DND-41 (cell line): Measurements from ENCODE around the gene RBM19.

Experiments used
- EZH2 ChIP-seq: IDR thresholded peaks from 3 replicates; pipeline ENCODE4 v1.6.1; 2012; ENCODE audit warnings: borderline replicate concordance, low read depth, mild to moderate bottlenecking, moderate library complexity, low read length, inconsistent platforms; ENCODE audit not compliant: severe bottlenecking
- TF ChIP-seq, protein P1 (sequence below): IDR thresholded peaks from 2 replicates; pipeline ENCODE4 v1.5.1; 2012; ENCODE audit warnings: borderline replicate concordance, low read length, moderate library complexity, mild to moderate bottlenecking; ENCODE audit not compliant: poor library complexity, severe bottlenecking; ENCODE audit errors: extremely low read depth

DNA sequence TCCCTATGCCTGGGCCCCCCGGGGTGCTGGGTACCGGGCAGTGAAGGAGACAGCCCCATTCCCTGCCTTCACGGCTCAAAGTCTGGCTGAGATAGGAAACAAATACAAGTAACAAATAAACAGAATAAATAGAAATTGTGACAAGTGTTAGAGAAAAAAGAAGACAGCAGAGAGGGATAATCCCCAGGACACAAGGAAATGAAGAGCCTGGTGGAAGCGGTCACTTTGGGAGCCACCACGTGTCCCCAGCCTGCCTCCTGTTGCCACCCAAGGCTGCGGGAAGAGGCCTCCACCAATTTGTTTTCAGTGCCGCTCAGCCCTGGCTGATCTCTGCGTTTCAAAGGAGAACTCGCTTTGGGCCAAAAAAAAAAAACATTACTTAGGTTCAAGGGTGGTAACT is 31.2 kb downstream of the RBM19 start:
- TF ChIP-seq, protein P1, sequence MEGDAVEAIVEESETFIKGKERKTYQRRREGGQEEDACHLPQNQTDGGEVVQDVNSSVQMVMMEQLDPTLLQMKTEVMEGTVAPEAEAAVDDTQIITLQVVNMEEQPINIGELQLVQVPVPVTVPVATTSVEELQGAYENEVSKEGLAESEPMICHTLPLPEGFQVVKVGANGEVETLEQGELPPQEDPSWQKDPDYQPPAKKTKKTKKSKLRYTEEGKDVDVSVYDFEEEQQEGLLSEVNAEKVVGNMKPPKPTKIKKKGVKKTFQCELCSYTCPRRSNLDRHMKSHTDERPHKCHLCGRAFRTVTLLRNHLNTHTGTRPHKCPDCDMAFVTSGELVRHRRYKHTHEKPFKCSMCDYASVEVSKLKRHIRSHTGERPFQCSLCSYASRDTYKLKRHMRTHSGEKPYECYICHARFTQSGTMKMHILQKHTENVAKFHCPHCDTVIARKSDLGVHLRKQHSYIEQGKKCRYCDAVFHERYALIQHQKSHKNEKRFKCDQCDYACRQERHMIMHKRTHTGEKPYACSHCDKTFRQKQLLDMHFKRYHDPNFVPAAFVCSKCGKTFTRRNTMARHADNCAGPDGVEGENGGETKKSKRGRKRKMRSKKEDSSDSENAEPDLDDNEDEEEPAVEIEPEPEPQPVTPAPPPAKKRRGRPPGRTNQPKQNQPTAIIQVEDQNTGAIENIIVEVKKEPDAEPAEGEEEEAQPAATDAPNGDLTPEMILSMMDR: no peak
- TF ChIP-seq EZH2: no peak
